Measurements from ENCODE around the gene OMG. TPM values are rescaled to one million over a fixed set of nuclear protein-coding genes. Genes with fewer than 3 reads are reported as not detected.

Gene OMG
- total RNA-seq, 1 donor from 2014 or later = not detected

DNA sequence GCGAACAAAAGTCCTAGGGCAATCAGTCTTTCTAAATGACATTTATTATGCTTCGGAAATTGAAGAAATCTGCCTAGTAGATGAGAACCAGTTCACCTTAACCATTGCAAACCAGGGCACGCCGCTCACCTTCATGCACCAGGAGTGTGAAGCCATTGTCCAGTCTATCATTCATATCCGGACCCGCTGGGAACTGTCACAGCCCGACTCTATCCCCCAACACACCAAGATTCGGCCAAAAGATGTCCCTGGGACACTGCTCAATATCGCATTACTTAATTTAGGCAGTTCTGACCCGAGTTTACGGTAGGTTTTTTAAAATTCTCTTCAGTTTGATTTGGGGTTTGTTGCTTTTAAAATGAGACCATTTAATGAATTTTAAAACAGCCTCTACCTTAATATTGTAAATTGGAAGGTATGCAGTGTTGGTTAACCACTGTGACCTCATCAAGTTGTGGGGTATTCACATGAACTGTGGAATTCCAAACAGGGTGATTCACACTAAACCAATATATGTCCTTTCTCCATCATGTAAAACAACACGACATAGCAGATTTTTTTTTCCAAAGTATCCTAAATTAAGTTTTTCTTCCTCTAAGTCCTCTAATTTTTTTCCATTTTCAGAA lies 30.6 kb upstream of the OMG start:
- no peak overlapping the region for H3K27ac Mint-ChIP-seq
- no peaks in the 10 kb centered on the region for H3K27me3 Mint-ChIP-seq (ENCODE audit: low read depth)

DNA sequence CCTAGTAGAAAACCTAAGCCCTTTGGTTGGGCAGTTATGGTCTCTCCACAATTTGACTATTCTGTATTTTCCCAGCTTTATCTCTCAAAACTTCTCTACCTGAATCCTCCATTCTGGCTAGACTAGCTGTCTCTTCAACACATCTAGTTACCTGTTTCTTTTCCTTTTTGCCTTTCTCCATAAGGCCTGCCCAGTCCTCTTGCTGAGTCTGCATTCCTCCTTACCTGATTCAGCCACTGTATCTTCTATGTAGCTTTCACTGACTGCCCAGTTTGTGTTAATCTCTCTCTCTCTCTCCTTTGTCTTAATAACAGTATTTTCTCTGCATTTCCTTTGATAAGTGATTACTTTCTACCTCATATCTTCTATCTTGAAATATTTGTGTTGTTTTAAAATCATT lies 26.5 kb upstream of the OMG start:
- H3K9me3 Mint-ChIP-seq = no peaks in the 10 kb centered on the region
- H3K36me3 Mint-ChIP-seq = peaks cover 12% of the 10 kb centered on the region
- H3K27ac Mint-ChIP-seq = peak overlapping the region; percentile 1
- no peak overlapping the region for H3K4me3 Mint-ChIP-seq
- DNase-seq (ENCODE audit: low spot score in 2 of 2, unreplicated experiment in 2 of 2) = no peak
- no peaks in the 10 kb centered on the region for H3K4me1 Mint-ChIP-seq
- H3K27me3 Mint-ChIP-seq (ENCODE audit: low read depth) = no peaks in the 10 kb centered on the region
- TF ChIP-seq, protein P1, sequence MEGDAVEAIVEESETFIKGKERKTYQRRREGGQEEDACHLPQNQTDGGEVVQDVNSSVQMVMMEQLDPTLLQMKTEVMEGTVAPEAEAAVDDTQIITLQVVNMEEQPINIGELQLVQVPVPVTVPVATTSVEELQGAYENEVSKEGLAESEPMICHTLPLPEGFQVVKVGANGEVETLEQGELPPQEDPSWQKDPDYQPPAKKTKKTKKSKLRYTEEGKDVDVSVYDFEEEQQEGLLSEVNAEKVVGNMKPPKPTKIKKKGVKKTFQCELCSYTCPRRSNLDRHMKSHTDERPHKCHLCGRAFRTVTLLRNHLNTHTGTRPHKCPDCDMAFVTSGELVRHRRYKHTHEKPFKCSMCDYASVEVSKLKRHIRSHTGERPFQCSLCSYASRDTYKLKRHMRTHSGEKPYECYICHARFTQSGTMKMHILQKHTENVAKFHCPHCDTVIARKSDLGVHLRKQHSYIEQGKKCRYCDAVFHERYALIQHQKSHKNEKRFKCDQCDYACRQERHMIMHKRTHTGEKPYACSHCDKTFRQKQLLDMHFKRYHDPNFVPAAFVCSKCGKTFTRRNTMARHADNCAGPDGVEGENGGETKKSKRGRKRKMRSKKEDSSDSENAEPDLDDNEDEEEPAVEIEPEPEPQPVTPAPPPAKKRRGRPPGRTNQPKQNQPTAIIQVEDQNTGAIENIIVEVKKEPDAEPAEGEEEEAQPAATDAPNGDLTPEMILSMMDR (IDR thresholded peaks at IDR 0.05; ENCODE audit: unreplicated experiment) = no peak

More for the DNA sequence above, 30.6 kb upstream of the OMG start:
- TF ChIP-seq, protein P1 (IDR thresholded peaks at IDR 0.05; ENCODE audit: unreplicated experiment) = no peak
- H3K4me1 Mint-ChIP-seq = no peaks in the 10 kb centered on the region
- H3K36me3 Mint-ChIP-seq = peaks cover 14% of the 10 kb centered on the region
- DNase-seq (ENCODE audit: low spot score in 2 of 2, unreplicated experiment in 2 of 2) = no peak
- H3K4me3 Mint-ChIP-seq = no peak overlapping the region
- H3K9me3 Mint-ChIP-seq = no peaks in the 10 kb centered on the region

DNA sequence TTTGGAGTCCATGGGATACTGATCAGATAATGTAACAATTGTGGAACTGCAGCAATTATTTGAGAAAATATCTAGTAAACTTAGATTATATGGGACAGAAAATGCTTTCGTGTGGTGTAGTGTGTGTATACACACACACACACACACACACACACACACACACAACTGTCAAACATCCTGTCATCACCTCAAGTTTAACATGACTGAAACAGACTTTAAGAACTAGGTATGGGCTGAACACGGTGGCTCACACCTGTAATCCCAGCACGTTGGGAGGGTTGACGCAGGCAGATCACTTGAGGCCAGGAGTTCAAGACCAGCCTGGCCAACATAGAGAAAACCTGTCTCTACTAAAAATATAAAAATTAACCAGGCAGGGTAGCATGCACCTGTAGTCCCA lies 24.9 kb upstream of the OMG start:
- Mint-ChIP-seq H3K4me3 (no peak overlapping the region), H3K27me3 (ENCODE audit: low read depth) (no peaks in the 10 kb centered on the region), H3K4me1 (no peaks in the 10 kb centered on the region), H3K27ac (no peak overlapping the region), H3K36me3 (peaks cover 7% of the 10 kb centered on the region), H3K9me3 (no peaks in the 10 kb centered on the region)
- TF ChIP-seq, protein P1 (IDR thresholded peaks at IDR 0.05; ENCODE audit: unreplicated experiment) = no peak
- no peak for DNase-seq (ENCODE audit: low spot score in 2 of 2, unreplicated experiment in 2 of 2)

DNA sequence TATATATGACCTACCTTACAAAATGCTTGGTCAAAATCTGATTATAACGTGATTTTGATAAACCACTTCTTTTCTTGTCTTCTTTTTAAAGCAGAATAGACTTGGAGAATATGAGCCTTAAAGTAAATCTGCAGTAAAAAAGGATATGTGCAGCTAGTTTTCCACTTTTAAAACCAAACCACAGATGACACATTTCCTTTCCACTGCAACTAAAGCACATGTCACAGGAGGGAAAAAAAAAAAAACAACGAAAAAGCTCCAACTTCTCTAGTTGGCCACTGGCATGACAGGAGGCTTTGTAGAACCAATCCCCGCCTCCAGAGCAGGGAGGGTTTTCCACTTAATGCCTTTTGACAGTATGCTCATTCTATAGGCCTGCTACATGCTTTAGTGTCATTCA lies 24.4 kb upstream of the OMG start, which contains the start of gene EVI2A:
Gene EVI2A, minus strand, starts transcription at position 142 of the 400 bp plus-strand sequence. CDS start 2,609 bp downstream, outside the sequence.
- H3K9me3 Mint-ChIP-seq = no peaks in the 10 kb centered on the region
- DNase-seq (ENCODE audit: low spot score in 2 of 2, unreplicated experiment in 2 of 2) = no peak
- H3K36me3 Mint-ChIP-seq = peaks cover 4% of the 10 kb centered on the region
- no peak within 1 kb of the TSS for H3K27ac Mint-ChIP-seq
- TF ChIP-seq, protein P1 (IDR thresholded peaks at IDR 0.05; ENCODE audit: unreplicated experiment) = no peak
- no peak within 1 kb of the TSS for H3K4me3 Mint-ChIP-seq
- H3K27me3 Mint-ChIP-seq (ENCODE audit: low read depth) = no peaks in the 10 kb centered on the region
- H3K4me1 Mint-ChIP-seq = no peaks in the 10 kb centered on the region

DNA sequence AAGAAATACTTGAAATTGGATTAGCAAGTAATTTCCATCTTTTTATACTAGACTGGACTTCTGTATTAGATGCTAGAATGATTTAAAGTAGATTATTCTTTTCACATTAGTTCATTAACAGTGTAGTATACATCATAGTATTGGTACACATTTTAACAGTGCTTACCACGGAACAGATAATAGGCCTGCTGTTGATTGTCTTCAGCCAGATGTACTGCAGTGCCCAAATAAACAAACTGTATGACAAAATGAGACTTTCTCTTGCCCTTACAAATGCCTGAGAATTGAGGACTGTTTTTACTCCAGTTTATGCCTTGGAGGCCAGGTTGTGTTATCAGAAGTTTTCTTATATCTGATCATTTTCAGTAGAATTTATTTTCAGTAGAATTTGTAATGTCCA lies 23.8 kb upstream of the OMG start:
- H3K9me3 Mint-ChIP-seq = no peaks in the 10 kb centered on the region
- peaks cover 2% of the 10 kb centered on the region for H3K36me3 Mint-ChIP-seq
- TF ChIP-seq, protein P1 (IDR thresholded peaks at IDR 0.05; ENCODE audit: unreplicated experiment) = no peak
- H3K4me3 Mint-ChIP-seq = no peak overlapping the region
- DNase-seq (ENCODE audit: low spot score in 2 of 2, unreplicated experiment in 2 of 2) = no peak
- H3K27ac Mint-ChIP-seq = no peak overlapping the region
- no peaks in the 10 kb centered on the region for H3K27me3 Mint-ChIP-seq (ENCODE audit: low read depth)
- no peaks in the 10 kb centered on the region for H3K4me1 Mint-ChIP-seq

All from mesothelial cell of epicardium (in vitro differentiated cells).